Measurements from ENCODE around the gene HSPA12A. TPM values are rescaled to one million over a fixed set of nuclear protein-coding genes. Genes with fewer than 3 reads are reported as not detected.

Gene HSPA12A
- total RNA-seq, 2 experiments from 2014 or later = 0.49 TPM; not detected in 1

DNA sequence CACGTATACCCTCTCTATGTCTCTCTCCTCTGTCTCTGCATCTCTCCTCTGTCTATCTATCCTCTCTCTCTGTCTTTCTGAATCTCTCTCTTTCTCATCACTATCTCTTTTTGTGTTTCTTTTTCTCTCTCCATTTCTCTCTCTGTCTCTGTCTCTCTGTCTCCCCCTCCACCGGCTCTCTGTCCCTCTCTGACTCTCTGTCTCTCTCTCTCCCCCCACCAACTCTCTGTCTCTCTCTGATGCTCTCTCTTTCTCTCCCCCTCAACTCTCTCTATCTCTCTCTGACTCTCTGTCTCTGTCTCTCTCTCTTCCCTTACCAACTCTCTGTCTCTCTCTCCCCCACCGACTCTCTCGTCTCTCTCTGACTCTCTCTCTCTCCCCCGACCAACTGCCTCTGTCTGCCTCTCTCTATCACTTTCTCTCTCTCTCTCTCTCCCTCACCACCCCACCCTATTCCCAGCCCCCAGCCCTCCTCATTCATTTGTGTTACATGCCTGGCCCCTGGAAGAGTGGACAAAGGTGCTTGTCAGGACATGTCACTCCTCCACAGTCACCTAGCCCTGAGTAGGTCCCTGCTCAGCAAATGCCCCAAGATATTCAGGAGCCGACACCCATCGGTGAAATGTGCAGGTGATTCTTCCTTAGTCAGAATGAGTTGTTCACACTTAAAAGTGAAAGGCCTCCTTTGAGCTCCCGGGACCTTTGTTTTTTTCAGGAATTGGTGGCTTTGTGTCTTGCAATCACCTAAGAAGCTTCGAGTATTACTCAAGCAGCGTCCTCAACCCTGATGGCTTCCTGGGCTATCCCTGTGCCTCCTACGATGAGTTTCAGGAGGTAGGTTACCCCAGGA lies 108.0 kb downstream of the HSPA12A start:
- Histone ChIP-seq H3K4me1 (ENCODE audit: insufficient read depth, low read length) (no peaks in the 10 kb centered on the region), H3K4me3 (ENCODE audit: low read length) (no peak overlapping the region), H3K27ac (ENCODE audit: low read depth in 1 of 2, low read length in 2 of 2) (no peak overlapping the region), H3K27me3 (ENCODE audit: control insufficient read depth in 1 of 2, insufficient read depth in 2 of 2, low read length in 2 of 2) (peaks cover 10 to 11% of the 10 kb centered on the region in 2 experiments), H3K36me3 (ENCODE audit: insufficient read depth, low read length) (no peaks in the 10 kb centered on the region), H3K9me3 (ENCODE audit: control insufficient read depth in 1 of 2, insufficient read depth in 1 of 2, low read length in 2 of 2) (peaks cover 0 to 4% of the 10 kb centered on the region in 2 experiments)
- POLR2A ChIA-PET = no interaction called here
- no peak overlapping the region for H3K4me3 Mint-ChIP-seq
- H3K4me1 Mint-ChIP-seq (ENCODE audit: low read depth) = no peaks in the 10 kb centered on the region
- intact Hi-C loops (cut with DNase I, micrococcal nuclease) = no loop called here
- DNase-seq = no peak
- CTCF ChIA-PET = no interaction called here
- ATAC-seq (ENCODE audit: poor library complexity) = no peak
- TF ChIP-seq, protein P1, sequence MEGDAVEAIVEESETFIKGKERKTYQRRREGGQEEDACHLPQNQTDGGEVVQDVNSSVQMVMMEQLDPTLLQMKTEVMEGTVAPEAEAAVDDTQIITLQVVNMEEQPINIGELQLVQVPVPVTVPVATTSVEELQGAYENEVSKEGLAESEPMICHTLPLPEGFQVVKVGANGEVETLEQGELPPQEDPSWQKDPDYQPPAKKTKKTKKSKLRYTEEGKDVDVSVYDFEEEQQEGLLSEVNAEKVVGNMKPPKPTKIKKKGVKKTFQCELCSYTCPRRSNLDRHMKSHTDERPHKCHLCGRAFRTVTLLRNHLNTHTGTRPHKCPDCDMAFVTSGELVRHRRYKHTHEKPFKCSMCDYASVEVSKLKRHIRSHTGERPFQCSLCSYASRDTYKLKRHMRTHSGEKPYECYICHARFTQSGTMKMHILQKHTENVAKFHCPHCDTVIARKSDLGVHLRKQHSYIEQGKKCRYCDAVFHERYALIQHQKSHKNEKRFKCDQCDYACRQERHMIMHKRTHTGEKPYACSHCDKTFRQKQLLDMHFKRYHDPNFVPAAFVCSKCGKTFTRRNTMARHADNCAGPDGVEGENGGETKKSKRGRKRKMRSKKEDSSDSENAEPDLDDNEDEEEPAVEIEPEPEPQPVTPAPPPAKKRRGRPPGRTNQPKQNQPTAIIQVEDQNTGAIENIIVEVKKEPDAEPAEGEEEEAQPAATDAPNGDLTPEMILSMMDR (IDR thresholded peaks at IDR 0.05) = no peak
- peaks cover 31% of the 10 kb centered on the region for H3K27me3 Mint-ChIP-seq
- H3K36me3 Mint-ChIP-seq (ENCODE audit: low read depth) = no peaks in the 10 kb centered on the region
- H3K9me3 Mint-ChIP-seq = peaks cover 2% of the 10 kb centered on the region
- H3K27ac Mint-ChIP-seq = no peak overlapping the region

DNA sequence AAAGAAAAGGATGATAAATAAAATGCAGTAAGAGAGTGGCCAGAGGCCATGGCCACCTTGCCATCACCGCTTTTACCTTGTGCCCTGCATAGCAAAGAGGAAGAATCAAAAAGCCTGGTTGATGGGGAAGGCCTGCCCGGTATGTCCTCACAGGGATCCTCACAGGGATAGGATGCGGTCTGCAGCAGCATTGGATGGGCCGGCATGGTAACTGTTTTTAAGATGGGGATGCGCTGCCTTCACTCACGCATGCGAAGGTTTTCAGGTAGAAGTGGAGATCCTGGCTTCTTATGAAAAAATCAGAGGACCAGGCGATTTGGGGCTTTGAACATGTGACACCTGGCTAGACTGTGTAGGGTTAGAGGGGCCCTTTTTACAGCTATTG lies 109.2 kb downstream of the HSPA12A start:
- Histone ChIP-seq H3K27ac (ENCODE audit: low read depth in 1 of 2, low read length in 2 of 2) (no peak overlapping the region), H3K9me3 (ENCODE audit: control insufficient read depth in 1 of 2, insufficient read depth in 1 of 2, low read length in 2 of 2) (peaks cover 0 to 4% of the 10 kb centered on the region in 2 experiments), H3K4me1 (ENCODE audit: insufficient read depth, low read length) (no peaks in the 10 kb centered on the region), H3K36me3 (ENCODE audit: insufficient read depth, low read length) (no peaks in the 10 kb centered on the region), H3K4me3 (ENCODE audit: low read length) (no peak overlapping the region), H3K27me3 (ENCODE audit: control insufficient read depth in 1 of 2, insufficient read depth in 2 of 2, low read length in 2 of 2) (peaks cover 10 to 11% of the 10 kb centered on the region in 2 experiments)
- CTCF ChIA-PET = no interaction called here
- POLR2A ChIA-PET = no interaction called here
- Mint-ChIP-seq H3K27me3 (peaks cover 37% of the 10 kb centered on the region), H3K9me3 (peaks cover 2% of the 10 kb centered on the region), H3K4me3 (no peak overlapping the region), H3K36me3 (ENCODE audit: low read depth) (no peaks in the 10 kb centered on the region), H3K4me1 (ENCODE audit: low read depth) (no peaks in the 10 kb centered on the region), H3K27ac (no peak overlapping the region)
- TF ChIP-seq, protein P1 (IDR thresholded peaks at IDR 0.05) = no peak
- DNase-seq (no peak), ATAC-seq (ENCODE audit: poor library complexity) (no peak)
- intact Hi-C loops (cut with DNase I, micrococcal nuclease) = no loop called here

DNA sequence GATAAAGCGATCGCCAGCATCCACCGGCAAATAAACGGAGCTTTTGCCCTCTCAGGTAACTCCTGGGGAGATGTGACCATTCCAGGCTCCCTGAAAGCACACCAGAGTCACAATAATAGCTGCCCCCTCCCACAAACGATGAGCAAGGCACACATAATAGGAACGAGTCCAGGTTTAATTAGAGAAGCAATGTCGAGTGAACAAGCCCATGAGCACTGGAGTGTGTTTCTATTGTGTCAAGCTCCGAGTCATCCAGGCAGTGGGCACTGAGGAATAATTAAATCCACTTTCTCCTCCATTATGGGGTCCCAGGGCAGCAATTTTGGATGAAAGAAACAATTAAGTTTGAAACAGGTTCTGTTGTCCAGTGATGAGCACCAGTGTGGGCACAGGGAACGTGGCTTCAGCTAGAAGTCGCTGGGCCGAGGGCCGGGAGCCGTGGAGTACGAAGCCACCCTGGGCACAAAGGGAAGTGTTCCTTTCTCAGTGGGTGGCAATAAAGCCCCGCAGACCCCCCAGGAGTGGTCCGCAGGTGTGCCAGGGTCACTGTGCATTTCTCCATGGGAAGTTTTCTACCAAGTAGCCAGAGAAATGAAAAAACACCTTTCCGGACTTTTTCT lies 109.7 kb downstream of the HSPA12A start:
- H3K27ac ChIP-seq (ENCODE audit: low read depth in 1 of 2, low read length in 2 of 2) = no peak overlapping the region
- Mint-ChIP-seq H3K27ac (no peak overlapping the region), H3K4me3 (no peak overlapping the region), H3K9me3 (peaks cover 2% of the 10 kb centered on the region), H3K4me1 (ENCODE audit: low read depth) (no peaks in the 10 kb centered on the region), H3K36me3 (ENCODE audit: low read depth) (no peaks in the 10 kb centered on the region), H3K27me3 (peaks cover 37% of the 10 kb centered on the region)
- TF ChIP-seq, protein P1 (IDR thresholded peaks at IDR 0.05) = no peak
- H3K9me3 ChIP-seq (ENCODE audit: control insufficient read depth in 1 of 2, insufficient read depth in 1 of 2, low read length in 2 of 2) = peaks cover 0 to 4% of the 10 kb centered on the region in 2 experiments
- intact Hi-C loops (cut with DNase I, micrococcal nuclease) = no loop called here
- CTCF ChIA-PET = interaction anchor here (1.3 kb wide), 1 partner anchor 49 kb away, joined by 3 read pairs; no protein-coding TSS in a partner anchor
- H3K36me3 ChIP-seq (ENCODE audit: insufficient read depth, low read length) = no peaks in the 10 kb centered on the region
- no peak overlapping the region for H3K4me3 ChIP-seq (ENCODE audit: low read length)
- no peaks in the 10 kb centered on the region for H3K4me1 ChIP-seq (ENCODE audit: insufficient read depth, low read length)
- no peak for ATAC-seq (ENCODE audit: poor library complexity)
- POLR2A ChIA-PET = no interaction called here
- no peak for DNase-seq
- H3K27me3 ChIP-seq (ENCODE audit: control insufficient read depth in 1 of 2, insufficient read depth in 2 of 2, low read length in 2 of 2) = peaks cover 10 to 14% of the 10 kb centered on the region in 2 experiments

Measured in CD4-positive, alpha-beta T cell (primary cell).